Epithelial cell of esophagus (primary cell): ENCODE measurements around the gene DTX3.

Source experiments
- DNase-seq: peaks from one replicate; pipeline ENCODE4 v3.0.0; 2010; ENCODE audit warnings: low read depth
- H3K4me3 ChIP-seq: 2 replicates; pipeline ENCODE4 v1.5.1; 2011; ENCODE audit warnings: mild to moderate bottlenecking, low read length, control low read depth
- TF ChIP-seq, protein P1 (sequence below): IDR thresholded peaks from 2 replicates; pipeline ENCODE4 v1.5.1; 2011; ENCODE audit warnings: low read depth, mild to moderate bottlenecking, low read length, control low read depth, inconsistent platforms; ENCODE audit not compliant: insufficient read depth; ENCODE audit errors: missing control alignments

Gene DTX3

DNA sequence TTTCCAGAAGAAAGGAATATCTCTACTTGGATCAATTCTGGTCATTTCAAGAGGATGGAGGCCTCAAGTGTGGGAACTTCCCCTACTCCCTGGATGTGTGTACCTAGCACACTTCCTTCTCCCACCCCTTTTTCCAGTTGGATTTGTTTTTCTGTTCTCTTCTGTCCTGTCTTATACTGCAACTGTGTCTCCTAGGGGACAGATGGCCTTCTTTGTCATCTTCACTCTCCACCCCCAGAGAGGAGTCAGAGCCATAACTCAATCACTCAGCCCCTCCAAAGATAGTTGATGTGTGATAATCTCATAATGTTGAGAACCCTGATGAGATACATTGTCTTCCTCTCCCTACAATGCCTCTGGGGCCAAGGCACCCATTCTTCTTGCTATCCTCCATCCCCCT, 2.1 kb upstream of the DTX3 start:
- H3K4me3 ChIP-seq: no peak overlapping the region
- TF ChIP-seq, protein P1, sequence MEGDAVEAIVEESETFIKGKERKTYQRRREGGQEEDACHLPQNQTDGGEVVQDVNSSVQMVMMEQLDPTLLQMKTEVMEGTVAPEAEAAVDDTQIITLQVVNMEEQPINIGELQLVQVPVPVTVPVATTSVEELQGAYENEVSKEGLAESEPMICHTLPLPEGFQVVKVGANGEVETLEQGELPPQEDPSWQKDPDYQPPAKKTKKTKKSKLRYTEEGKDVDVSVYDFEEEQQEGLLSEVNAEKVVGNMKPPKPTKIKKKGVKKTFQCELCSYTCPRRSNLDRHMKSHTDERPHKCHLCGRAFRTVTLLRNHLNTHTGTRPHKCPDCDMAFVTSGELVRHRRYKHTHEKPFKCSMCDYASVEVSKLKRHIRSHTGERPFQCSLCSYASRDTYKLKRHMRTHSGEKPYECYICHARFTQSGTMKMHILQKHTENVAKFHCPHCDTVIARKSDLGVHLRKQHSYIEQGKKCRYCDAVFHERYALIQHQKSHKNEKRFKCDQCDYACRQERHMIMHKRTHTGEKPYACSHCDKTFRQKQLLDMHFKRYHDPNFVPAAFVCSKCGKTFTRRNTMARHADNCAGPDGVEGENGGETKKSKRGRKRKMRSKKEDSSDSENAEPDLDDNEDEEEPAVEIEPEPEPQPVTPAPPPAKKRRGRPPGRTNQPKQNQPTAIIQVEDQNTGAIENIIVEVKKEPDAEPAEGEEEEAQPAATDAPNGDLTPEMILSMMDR: no peak
- DNase-seq: no peak

DNA sequence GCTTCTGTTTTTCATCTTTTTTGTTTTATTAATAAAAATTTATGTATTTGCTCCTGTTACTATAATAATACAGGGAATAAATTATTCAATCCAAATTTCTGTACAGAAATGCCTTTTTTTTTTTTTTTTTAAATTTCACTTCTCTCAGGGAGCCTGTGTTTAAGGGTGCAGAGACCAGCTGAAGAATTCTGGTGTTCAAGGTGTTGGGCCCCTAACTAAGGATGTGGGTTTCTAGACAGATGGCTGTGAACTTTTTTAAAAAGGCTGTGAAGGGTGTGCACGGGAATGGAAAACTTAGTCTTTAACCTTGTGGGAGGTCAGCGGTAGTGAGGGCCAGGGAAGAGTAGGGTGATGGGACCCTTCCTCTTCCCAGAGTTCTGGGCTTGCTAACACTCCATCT, 1.3 kb upstream of the DTX3 start:
- TF ChIP-seq, protein P1: no peak
- DNase-seq: no peak
- H3K4me3 ChIP-seq: no peak overlapping the region

DNA sequence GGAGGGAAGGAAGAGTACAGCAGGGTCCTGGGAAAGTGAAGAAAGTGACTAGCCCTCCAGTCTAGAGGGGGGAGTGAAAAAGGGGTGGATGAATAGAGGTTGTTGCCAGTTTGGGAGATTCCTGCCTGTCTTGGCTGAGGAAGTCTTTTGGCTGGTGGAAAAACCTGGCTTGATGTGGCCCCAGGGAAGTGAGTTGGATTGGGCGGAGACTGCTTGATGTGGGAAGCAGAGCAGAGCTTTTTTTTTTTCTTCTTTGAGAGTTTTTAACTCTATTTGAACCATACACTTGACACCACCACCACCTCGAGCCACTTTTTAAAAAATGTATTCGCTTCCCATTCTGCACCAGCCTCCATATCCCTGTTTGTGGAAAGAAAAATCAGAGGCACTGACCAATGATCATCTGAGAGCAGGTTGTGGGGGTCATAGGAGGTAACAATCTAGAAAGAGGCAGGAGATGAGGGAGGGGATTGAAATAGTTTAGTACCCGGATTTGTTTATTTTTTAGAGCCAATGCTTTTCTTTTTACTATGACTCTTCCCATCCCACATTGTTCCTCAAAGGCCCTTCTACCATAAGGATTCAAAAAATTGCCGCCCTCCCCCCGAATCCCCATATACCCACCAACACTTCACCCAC, 690 bp upstream of the DTX3 start:
- H3K4me3 ChIP-seq: peak overlapping the region; percentile 63
- DNase-seq: peak; percentile 72

DNA sequence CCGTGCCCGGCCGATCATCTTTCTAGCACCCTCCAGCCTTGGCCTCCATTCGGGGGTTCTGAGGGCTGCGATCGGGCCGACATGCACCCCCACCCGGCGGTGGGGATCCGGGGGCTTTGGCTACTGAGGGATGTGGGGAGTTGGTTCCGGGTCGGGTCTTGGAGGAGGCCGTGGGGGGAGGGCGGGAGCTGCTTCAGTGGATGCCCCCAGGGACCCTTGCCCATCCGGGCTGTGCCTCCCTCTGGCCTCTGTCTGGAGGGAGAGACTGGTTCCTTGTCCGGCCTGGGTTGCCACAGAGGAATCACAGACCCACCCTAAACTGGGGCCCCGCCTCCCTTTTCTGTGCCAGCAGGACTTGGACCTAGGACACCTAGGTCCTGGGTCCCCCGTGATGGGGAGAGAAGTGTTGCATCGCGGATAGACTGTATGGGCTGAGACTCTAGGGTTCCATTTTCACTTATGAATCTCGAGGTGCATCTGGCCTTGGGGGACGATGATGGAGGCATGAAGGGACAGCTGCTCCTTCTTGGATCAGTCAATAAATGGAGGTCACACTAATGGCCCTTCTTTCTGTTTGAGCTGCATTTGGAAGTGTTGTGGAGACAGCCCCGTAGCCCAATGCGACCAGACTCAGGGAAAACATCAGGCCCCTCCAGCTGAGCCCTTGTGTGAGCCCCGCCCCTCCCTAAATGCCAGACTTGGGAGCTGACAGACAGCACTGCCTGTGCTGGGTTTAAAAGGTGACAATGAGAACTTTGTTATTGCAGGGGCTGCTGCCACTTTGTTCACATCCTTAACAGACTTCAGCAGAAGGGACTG, 577 bp downstream of the DTX3 start:
- peak overlapping the region; percentile 63 for H3K4me3 ChIP-seq
- TF ChIP-seq, protein P1: no peak
- no peak for DNase-seq

More for the DNA sequence above, 690 bp upstream of the DTX3 start:
- TF ChIP-seq, protein P1: no peak

DNA sequence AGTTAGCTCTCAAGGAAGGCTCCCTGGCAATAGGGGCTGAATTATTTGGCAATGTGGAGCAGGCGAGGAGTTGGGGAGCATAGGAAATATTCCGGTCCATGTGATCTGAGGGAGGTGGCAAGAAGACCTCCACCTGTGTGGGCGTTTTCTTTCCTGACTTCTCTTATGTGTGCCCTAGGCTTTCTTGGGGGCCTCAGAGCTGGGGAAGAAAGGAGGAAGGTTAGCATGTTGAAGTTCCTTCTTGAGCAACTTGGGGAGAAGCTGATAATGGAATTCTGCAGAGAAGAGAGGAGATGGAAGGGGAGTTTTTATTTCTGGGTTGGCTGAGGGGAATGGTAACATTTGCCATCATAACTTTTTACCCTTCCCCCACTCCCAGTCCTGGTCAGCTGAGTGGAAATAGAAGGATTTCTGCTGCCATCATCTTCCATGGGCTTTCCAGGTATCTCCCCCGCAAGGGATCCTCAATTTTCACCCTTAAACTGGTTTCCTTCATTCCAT, 1.2 kb downstream of the DTX3 start:
- TF ChIP-seq, protein P1: no peak
- H3K4me3 ChIP-seq: no peak overlapping the region
- no peak for DNase-seq

DNA sequence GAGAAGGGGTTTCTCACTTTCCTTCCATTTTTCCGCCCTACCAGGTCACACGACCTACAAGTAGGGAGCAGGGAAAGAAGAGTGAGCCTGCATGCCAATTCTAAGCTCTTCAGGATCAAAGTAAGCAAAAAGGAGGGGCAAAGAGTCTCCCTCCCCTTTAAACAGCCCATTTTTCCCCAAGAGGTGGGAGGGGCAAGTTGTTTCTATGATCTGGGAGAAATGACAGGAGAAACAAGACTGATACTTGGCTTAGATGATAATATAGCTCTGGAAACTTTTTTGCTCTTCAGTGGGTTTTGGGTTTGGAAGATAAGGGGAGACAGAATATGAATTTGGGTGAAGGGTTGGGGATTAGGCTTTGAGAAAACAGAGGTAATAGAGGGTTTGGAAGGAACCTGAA, 1.8 kb downstream of the DTX3 start:
- TF ChIP-seq, protein P1: no peak
- H3K4me3 ChIP-seq: no peak overlapping the region
- no peak for DNase-seq
